Activated CD8-positive, alpha-beta T cell treated with anti-CD3 and anti-CD28 coated beads for 36 hours (primary cell): Measurements from ENCODE around the gene SERPIND1. TPM values are rescaled to one million over a fixed set of nuclear protein-coding genes. Genes with fewer than 3 reads are reported as not detected.

ENCODE experiments used
- ATAC-seq: fragments of 200-7000 bp; cut with Tn5 transposase; one replicate; pipeline ENCODE4 v1.10.0; 2021; ENCODE audit warnings: mild to moderate bottlenecking, moderate library complexity
- CTCF ChIA-PET: fragments of 350-600 bp; sonication (Branson Sonifier 250); formaldehyde crosslinking; loops from one replicate; lab custom pipeline; 2021; ENCODE audit warnings: antibody characterized with exemption; lab: Charles Lee
- POLR2A ChIA-PET: fragments of 350-600 bp; sonication (Branson Sonifier 250); formaldehyde crosslinking; loops from one replicate; lab custom pipeline; 2021; ENCODE audit warnings: antibody characterized with exemption; lab: Charles Lee
- DNase-seq: peaks from one replicate; pipeline ENCODE4 v3.0.0-alpha.2; 2020
- H3K27ac Mint-ChIP-seq: one replicate; pipeline ENCODE4 v1.8.0; 2021; ENCODE audit warnings: mild to moderate bottlenecking, mixed read lengths
- H3K27me3 Mint-ChIP-seq: one replicate; pipeline ENCODE4 v1.8.0; 2021; ENCODE audit warnings: mixed read lengths
- H3K36me3 Mint-ChIP-seq: one replicate; pipeline ENCODE4 v1.8.0; 2021; ENCODE audit warnings: low read depth, mixed read lengths
- H3K4me1 Mint-ChIP-seq: one replicate; pipeline ENCODE4 v1.8.0; 2021; ENCODE audit warnings: low read depth, mixed read lengths
- H3K4me3 Mint-ChIP-seq: one replicate; pipeline ENCODE4 v1.8.0; 2021; ENCODE audit warnings: mild to moderate bottlenecking, moderate library complexity, mixed read lengths
- H3K9me3 Mint-ChIP-seq: one replicate; pipeline ENCODE4 v1.8.0; 2021; ENCODE audit warnings: mixed read lengths
- intact Hi-C: fragments of 100-400 bp; cut with micrococcal nuclease; formaldehyde crosslinking; loops from one replicate; pipeline ENCODE4 v1.10.0; 2022
- total RNA-seq, 2 experiments: library from RNA; stranded (reverse); gene quantifications; one replicate each; pipeline ENCODE4 v1.2.3, GENCODE V29; 2021
- TF ChIP-seq, protein P1 (sequence below): fragments of 200-600 bp; IDR thresholded peaks from one replicate; pipeline ENCODE4 v1.8.0; 2022; ENCODE audit warnings: antibody characterized with exemption, mild to moderate bottlenecking

Gene SERPIND1
- total RNA-seq, 2 experiments from 2014 or later: not detected

- Mint-ChIP-seq H3K27ac (no peak overlapping the region), H3K9me3 (no peaks in the 10 kb centered on the region), H3K4me3 (no peak overlapping the region), H3K36me3 (peaks cover 30% of the 10 kb centered on the region), H3K4me1 (no peaks in the 10 kb centered on the region), H3K27me3 (no peaks in the 10 kb centered on the region)
- ChIA-PET CTCF (interaction anchor here (1.2 kb wide), 1 partner anchor 88 kb away, joined by 3 read pairs; no protein-coding TSS in a partner anchor), POLR2A (no interaction called here)
- ATAC-seq: no peak
- no peak for DNase-seq
- TF ChIP-seq, protein P1, sequence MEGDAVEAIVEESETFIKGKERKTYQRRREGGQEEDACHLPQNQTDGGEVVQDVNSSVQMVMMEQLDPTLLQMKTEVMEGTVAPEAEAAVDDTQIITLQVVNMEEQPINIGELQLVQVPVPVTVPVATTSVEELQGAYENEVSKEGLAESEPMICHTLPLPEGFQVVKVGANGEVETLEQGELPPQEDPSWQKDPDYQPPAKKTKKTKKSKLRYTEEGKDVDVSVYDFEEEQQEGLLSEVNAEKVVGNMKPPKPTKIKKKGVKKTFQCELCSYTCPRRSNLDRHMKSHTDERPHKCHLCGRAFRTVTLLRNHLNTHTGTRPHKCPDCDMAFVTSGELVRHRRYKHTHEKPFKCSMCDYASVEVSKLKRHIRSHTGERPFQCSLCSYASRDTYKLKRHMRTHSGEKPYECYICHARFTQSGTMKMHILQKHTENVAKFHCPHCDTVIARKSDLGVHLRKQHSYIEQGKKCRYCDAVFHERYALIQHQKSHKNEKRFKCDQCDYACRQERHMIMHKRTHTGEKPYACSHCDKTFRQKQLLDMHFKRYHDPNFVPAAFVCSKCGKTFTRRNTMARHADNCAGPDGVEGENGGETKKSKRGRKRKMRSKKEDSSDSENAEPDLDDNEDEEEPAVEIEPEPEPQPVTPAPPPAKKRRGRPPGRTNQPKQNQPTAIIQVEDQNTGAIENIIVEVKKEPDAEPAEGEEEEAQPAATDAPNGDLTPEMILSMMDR: no peak
- intact Hi-C loops: no loop called here
Measured at GRCh38 chr22:20829491-20830134, 55.7 kb downstream of the SERPIND1 start.

DNA sequence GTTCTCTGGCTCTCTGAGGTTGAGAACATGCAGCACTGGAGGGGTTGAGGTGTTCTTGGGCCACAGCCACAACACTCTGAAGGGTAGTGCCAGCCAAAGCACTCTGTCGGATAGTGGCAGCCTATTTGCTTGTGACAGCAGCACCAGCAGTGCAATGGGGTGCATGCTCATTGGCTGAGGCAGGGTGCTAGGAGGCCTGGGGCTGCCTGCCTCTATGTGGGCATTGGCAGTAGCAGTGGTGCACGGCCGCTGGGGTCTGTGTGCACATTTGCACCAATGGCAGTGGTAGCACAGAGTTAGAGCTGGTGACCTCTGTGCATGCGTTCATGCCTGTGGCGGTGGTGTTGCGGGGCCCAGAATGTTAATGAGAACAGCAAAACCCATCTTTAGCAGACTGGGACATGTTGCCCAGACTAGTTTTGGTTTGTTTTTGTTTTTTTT lies 59.3 kb downstream of the SERPIND1 start:
- no peak overlapping the region for H3K4me3 Mint-ChIP-seq
- H3K27me3 Mint-ChIP-seq: no peaks in the 10 kb centered on the region
- peaks cover 9% of the 10 kb centered on the region for H3K4me1 Mint-ChIP-seq
- peaks cover 26% of the 10 kb centered on the region for H3K36me3 Mint-ChIP-seq
- CTCF ChIA-PET: no interaction called here
- H3K27ac Mint-ChIP-seq: no peak overlapping the region
- H3K9me3 Mint-ChIP-seq: no peaks in the 10 kb centered on the region
- ATAC-seq: no peak
- no peak for DNase-seq
- POLR2A ChIA-PET: no interaction called here
- TF ChIP-seq, protein P1: no peak
- intact Hi-C loops: no loop called here

DNA sequence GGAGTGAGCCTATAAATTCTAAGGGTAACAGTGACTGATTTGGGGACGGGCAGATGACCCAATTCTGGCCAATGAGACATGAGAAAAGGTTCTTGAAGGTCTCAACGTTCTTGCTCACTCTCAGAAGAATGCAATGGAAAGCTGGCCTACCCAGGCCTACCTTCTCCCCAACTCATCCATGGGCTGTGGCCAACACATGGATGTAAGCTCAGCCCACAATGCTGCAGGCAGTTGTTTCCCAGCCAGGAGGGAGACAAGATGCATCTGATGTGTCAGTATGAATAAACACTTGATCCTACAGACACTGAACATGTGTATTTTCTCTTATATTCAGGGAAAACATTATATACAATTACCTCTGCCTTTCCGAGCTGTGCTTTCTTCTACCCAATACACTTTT lies 60.3 kb downstream of the SERPIND1 start:
- TF ChIP-seq, protein P1: no peak
- DNase-seq (no peak), ATAC-seq (no peak)
- Mint-ChIP-seq H3K36me3 (peaks cover 20% of the 10 kb centered on the region), H3K27me3 (no peaks in the 10 kb centered on the region), H3K27ac (no peak overlapping the region), H3K4me1 (peaks cover 15% of the 10 kb centered on the region), H3K9me3 (no peaks in the 10 kb centered on the region), H3K4me3 (no peak overlapping the region)
- POLR2A ChIA-PET: interaction anchor here (1.6 kb wide), 1 partner anchor 40 kb away, joined by 3 read pairs; no protein-coding TSS in a partner anchor
- CTCF ChIA-PET: interaction anchor here (0.8 kb wide), 1 partner anchor 12 kb away, joined by 3 read pairs; no protein-coding TSS in a partner anchor
- intact Hi-C loops: no loop called here

GRCh38 chr22:20834725-20835124 lies 60.8 kb downstream of the SERPIND1 start:
- POLR2A ChIA-PET: interaction anchor here (1.6 kb wide), 1 partner anchor 40 kb away, joined by 3 read pairs; no protein-coding TSS in a partner anchor
- Mint-ChIP-seq H3K9me3 (no peaks in the 10 kb centered on the region), H3K36me3 (peaks cover 18% of the 10 kb centered on the region), H3K4me1 (peaks cover 16% of the 10 kb centered on the region), H3K27ac (no peak overlapping the region), H3K4me3 (no peak overlapping the region), H3K27me3 (no peaks in the 10 kb centered on the region)
- intact Hi-C loops: no loop called here
- no peak for DNase-seq
- no peak for ATAC-seq
- CTCF ChIA-PET: interaction anchor here (0.8 kb wide), 1 partner anchor 11 kb away, joined by 3 read pairs; no protein-coding TSS in a partner anchor
- TF ChIP-seq, protein P1: no peak

Other genes starting within 250 kb of the SERPIND1 start
- 10 to 100 TPM; 63.9 to 64.1 TPM for gene PI4KA, start 84.7 kb downstream of the SERPIND1 start, total RNA-seq
- 10 to 100 TPM; 20.0 to 22.6 TPM for gene SNAP29, start 84.9 kb downstream of the SERPIND1 start, total RNA-seq
- gene CRKL, start 143.3 kb downstream of the SERPIND1 start, total RNA-seq: 100 to 1,000 TPM in 1 of 2 experiments, 10 to 100 TPM in 1; 99.1 to 102 TPM
- gene AIFM3, start 193.1 kb downstream of the SERPIND1 start, total RNA-seq: under 1 TPM; 0.25 to 0.40 TPM
- 10 to 100 TPM; 29.1 to 34.5 TPM for gene LZTR1, start 208.2 kb downstream of the SERPIND1 start, total RNA-seq
- 10 to 100 TPM; 23.7 to 23.8 TPM for gene THAP7, start 228.0 kb downstream of the SERPIND1 start, total RNA-seq
- under 1 TPM; 0.22 to 0.25 TPM for gene P2RX6, start 241.1 kb downstream of the SERPIND1 start, total RNA-seq